OCI-LY1 (cell line): ENCODE measurements around the gene ADAM33.

Experiments used
- H2AFZ ChIP-seq: fragments of 200-600 bp; sonication (generic), shearing (Covaris generic); 2 replicates; pipeline ENCODE4 v1.6.0; 2014; ENCODE audit warnings: antibody characterized with exemption, mild to moderate bottlenecking, low read length
- H3F3A ChIP-seq: fragments of 200-600 bp; sonication (generic), shearing (Covaris generic); 2 replicates; pipeline ENCODE4 v1.6.0; 2014; ENCODE audit warnings: mild to moderate bottlenecking, antibody characterized with exemption, low read length, moderate library complexity; ENCODE audit not compliant: insufficient read depth
- H3K27ac ChIP-seq: fragments of 200-600 bp; sonication (generic); 2 replicates; pipeline ENCODE4 v1.5.1; 2014; ENCODE audit warnings: low read length, mixed run types, mild to moderate bottlenecking, low read depth; ENCODE audit not compliant: poor library complexity, severe bottlenecking
- H3K27me3 ChIP-seq: fragments of 200-600 bp; sonication (generic); 2 replicates; pipeline ENCODE4 v1.6.0; 2014; ENCODE audit warnings: antibody characterized with exemption, mild to moderate bottlenecking, low read length, moderate library complexity; ENCODE audit not compliant: insufficient read depth
- H3K36me3 ChIP-seq: fragments of 200-600 bp; sonication (generic); 2 replicates; pipeline ENCODE4 v1.6.1; 2014; ENCODE audit warnings: mild to moderate bottlenecking, antibody characterized with exemption, low read length, moderate library complexity, mixed read lengths; ENCODE audit not compliant: insufficient read depth
- H3K4me1 ChIP-seq: fragments of 200-600 bp; sonication (generic); 2 replicates; pipeline ENCODE4 v1.5.1; 2014; ENCODE audit warnings: mild to moderate bottlenecking, low read length, moderate library complexity; ENCODE audit not compliant: insufficient read depth, severe bottlenecking
- H3K4me2 ChIP-seq: fragments of 200-600 bp; sonication (generic), shearing (Covaris generic); 2 replicates; pipeline ENCODE4 v1.6.1; 2014; ENCODE audit warnings: low read length
- H3K4me3 ChIP-seq: fragments of 200-600 bp; sonication (generic); 2 replicates; pipeline ENCODE4 v1.5.1; 2014; ENCODE audit warnings: low read length, low read depth, mild to moderate bottlenecking, mixed read lengths; ENCODE audit not compliant: poor library complexity, severe bottlenecking
- H3K79me2 ChIP-seq: fragments of 200-600 bp; shearing (Covaris generic); 2 replicates; pipeline ENCODE4 v1.6.1; 2016; ENCODE audit warnings: mixed run types, low read length, mixed read lengths; ENCODE audit not compliant: insufficient read depth
- H3K9ac ChIP-seq: fragments of 200-600 bp; sonication (generic), shearing (Covaris generic); 2 replicates; pipeline ENCODE4 v1.6.1; 2014; ENCODE audit warnings: mild to moderate bottlenecking, low read length, mixed read lengths
- H3K9me2 ChIP-seq: fragments of 200-600 bp; sonication (generic), shearing (Covaris generic); 2 replicates; pipeline ENCODE4 v1.6.1; 2014; ENCODE audit warnings: low read depth, mild to moderate bottlenecking, low read length, mixed read lengths
- H3K9me3 ChIP-seq: fragments of 200-600 bp; shearing (Covaris generic); 2 replicates; pipeline ENCODE4 v1.6.1; 2014; ENCODE audit warnings: low read length, mixed read lengths
- H4K20me1 ChIP-seq: fragments of 200-600 bp; sonication (generic), shearing (Covaris generic); 2 replicates; pipeline ENCODE4 v1.6.0; 2016; ENCODE audit warnings: mild to moderate bottlenecking, low read length; ENCODE audit not compliant: insufficient read depth
- EZH2 ChIP-seq: fragments of 200-600 bp; sonication (generic), shearing (Covaris generic); IDR thresholded peaks from 2 replicates; pipeline ENCODE4 v1.8.0; 2017; ENCODE audit warnings: borderline replicate concordance, mixed run types, mild to moderate bottlenecking, antibody characterized with exemption, low read length, moderate library complexity, mixed read lengths
- TF ChIP-seq, protein P1 (sequence below): fragments of 200-600 bp; sonication (generic), shearing (Covaris generic); IDR thresholded peaks from 2 replicates; pipeline ENCODE4 v1.5.1; 2017; ENCODE audit warnings: mild to moderate bottlenecking, antibody characterized with exemption, low read length, moderate library complexity, mixed read lengths

ADAM33 gene

DNA sequence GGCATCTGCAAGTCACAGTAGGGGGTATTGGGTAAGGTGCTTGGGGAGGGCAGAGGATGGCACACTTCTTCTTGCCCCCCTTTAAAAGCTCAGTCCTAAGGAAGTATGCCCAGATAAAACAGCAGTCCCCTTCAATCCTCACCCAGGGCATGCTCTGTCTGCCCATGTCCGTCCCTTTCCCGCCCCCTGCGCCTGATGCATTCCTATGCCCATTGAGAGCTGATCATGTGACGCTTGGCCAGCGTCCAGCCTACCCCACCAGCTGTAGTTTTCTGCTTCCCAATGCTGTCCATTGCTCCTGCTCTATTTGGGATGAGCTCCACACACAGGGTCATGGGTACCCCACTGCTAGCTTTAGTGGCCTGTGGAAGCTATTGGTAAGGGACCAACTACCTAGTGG, 22.3 kb upstream of the ADAM33 start:
- TF ChIP-seq EZH2: no peak
- TF ChIP-seq, protein P1, sequence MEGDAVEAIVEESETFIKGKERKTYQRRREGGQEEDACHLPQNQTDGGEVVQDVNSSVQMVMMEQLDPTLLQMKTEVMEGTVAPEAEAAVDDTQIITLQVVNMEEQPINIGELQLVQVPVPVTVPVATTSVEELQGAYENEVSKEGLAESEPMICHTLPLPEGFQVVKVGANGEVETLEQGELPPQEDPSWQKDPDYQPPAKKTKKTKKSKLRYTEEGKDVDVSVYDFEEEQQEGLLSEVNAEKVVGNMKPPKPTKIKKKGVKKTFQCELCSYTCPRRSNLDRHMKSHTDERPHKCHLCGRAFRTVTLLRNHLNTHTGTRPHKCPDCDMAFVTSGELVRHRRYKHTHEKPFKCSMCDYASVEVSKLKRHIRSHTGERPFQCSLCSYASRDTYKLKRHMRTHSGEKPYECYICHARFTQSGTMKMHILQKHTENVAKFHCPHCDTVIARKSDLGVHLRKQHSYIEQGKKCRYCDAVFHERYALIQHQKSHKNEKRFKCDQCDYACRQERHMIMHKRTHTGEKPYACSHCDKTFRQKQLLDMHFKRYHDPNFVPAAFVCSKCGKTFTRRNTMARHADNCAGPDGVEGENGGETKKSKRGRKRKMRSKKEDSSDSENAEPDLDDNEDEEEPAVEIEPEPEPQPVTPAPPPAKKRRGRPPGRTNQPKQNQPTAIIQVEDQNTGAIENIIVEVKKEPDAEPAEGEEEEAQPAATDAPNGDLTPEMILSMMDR: no peak
- Histone ChIP-seq H3K9me2 (no peaks in the 10 kb centered on the region), H2AFZ (no peak overlapping the region), H3F3A (no peaks in the 10 kb centered on the region), H3K4me1 (no peaks in the 10 kb centered on the region), H3K4me3 (no peak overlapping the region), H3K9me3 (no peaks in the 10 kb centered on the region), H3K4me2 (no peak overlapping the region), H3K36me3 (no peaks in the 10 kb centered on the region), H3K27me3 (no peaks in the 10 kb centered on the region; the same call in none of the 2 replicates), H3K79me2 (no peaks in the 10 kb centered on the region), H3K9ac (no peak overlapping the region), H3K27ac (no peak overlapping the region), H4K20me1 (no peaks in the 10 kb centered on the region)

DNA sequence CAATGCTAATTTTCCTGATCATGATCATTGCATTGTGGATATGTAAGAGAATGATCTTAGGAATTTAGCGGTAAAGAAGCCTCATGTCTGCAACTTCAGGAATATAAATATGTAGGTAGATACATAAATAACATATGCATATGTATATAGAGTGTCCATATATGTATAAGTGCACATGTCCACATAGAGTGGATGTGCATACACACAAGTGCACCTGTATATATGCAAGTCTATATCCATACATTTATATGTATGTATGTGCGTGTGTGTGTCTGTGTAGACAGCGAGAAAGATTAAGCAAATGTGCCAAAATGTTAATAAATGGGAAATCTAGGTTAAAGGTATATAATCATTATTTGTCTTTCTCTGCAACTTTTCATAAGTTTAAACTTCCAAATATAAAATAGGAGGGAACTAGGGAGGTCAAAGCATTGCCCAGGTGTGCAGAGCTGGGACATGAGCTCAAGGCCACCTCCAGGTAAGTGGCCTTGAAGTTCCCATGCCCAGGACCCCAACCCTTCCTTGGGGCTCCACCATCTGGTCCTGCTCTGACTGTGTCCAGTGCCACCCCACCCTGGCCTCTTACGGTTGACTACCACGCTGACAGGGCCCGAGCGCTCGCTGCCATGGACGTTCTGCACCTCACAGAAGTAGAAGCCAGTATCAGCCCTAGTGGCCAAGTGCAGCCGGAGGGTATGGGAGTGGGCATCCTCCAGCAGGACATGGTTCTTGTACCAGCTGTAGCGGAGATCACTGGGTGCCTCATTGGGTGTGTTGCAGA, 21.0 kb upstream of the ADAM33 start:
- H4K20me1 ChIP-seq: no peaks in the 10 kb centered on the region
- no peak overlapping the region for H3K27ac ChIP-seq

GRCh38 chr20:3701061-3701998, 19.5 kb upstream of the ADAM33 start:
- H3K27me3 ChIP-seq: no peaks in the 10 kb centered on the region; the same call in none of the 2 replicates
- TF ChIP-seq EZH2: no peak
- H2AFZ ChIP-seq: no peak overlapping the region

More for the DNA sequence above, 21.0 kb upstream of the ADAM33 start:
- H3K9me2 ChIP-seq: no peaks in the 10 kb centered on the region
- no peaks in the 10 kb centered on the region for H3K36me3 ChIP-seq
- no peaks in the 10 kb centered on the region; the same call in none of the 2 replicates for H3K27me3 ChIP-seq
- no peaks in the 10 kb centered on the region for H3F3A ChIP-seq
- H3K79me2 ChIP-seq: no peaks in the 10 kb centered on the region
- H3K4me2 ChIP-seq: no peak overlapping the region
- no peak overlapping the region for H3K9ac ChIP-seq
- no peak overlapping the region for H3K4me3 ChIP-seq
- H3K4me1 ChIP-seq: no peaks in the 10 kb centered on the region
- H2AFZ ChIP-seq: no peak overlapping the region
- no peaks in the 10 kb centered on the region for H3K9me3 ChIP-seq
- TF ChIP-seq, protein P1: no peak
- no peak for TF ChIP-seq EZH2

More at GRCh38 chr20:3701061-3701998, 19.5 kb upstream of the ADAM33 start:
- no peak overlapping the region for H3K27ac ChIP-seq
- H3K4me3 ChIP-seq: no peak overlapping the region
- no peaks in the 10 kb centered on the region for H3K36me3 ChIP-seq
- no peak overlapping the region for H3K4me2 ChIP-seq
- no peak overlapping the region for H3K9ac ChIP-seq
- no peaks in the 10 kb centered on the region for H4K20me1 ChIP-seq
- no peaks in the 10 kb centered on the region for H3F3A ChIP-seq
- H3K4me1 ChIP-seq: no peaks in the 10 kb centered on the region
- H3K9me3 ChIP-seq: 0 out of 2 replicates have a peak, but pooled peaks cover 3% of the 10 kb centered on the region
- no peaks in the 10 kb centered on the region for H3K79me2 ChIP-seq
- no peaks in the 10 kb centered on the region for H3K9me2 ChIP-seq
